Measurements from ENCODE around the gene DMD.
A peak's percentile ranks its signal among the peaks of the same experiment; 100 is the strongest.

Gene DMD

DNA sequence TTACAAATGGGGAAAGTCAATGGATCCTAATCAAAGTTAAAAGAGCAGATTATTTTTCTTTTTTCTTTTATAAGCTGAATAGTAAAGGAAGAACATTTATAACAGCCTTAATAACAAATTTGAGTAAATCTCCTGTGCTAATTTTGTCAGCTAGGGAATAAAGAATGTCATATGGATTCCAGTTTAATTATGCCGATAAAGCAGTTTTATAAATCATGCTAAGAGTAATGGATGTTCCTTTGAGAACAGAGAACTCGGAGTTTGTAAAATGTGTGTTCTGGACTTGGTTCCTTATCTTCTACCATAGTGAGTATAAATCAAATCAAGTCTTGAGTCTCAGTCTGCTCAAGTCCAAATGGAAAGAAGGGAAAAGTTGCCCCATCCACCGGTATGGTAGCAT, 1959.2 kb downstream of the DMD start:
- DNase-seq: no peak

DNA sequence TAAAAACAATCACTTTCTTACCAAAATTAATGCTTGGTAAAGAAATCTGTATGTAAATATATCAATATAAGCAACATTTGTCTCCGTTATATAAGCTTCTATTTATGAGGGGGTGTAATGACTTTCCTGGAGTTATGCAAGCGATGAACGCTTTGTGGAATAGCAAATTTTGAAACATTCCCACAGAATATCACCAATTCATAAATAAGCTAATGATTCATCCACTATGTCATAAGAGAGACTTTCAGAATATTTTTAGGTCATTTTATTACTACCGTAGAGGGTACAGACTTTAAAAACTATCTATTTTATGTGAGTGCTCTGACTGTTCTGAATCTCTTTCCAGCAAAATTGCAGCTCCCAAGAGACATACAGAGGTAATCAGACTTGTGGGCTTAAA, 1960.0 kb downstream of the DMD start:
- peak; percentile 12 for DNase-seq

DNA sequence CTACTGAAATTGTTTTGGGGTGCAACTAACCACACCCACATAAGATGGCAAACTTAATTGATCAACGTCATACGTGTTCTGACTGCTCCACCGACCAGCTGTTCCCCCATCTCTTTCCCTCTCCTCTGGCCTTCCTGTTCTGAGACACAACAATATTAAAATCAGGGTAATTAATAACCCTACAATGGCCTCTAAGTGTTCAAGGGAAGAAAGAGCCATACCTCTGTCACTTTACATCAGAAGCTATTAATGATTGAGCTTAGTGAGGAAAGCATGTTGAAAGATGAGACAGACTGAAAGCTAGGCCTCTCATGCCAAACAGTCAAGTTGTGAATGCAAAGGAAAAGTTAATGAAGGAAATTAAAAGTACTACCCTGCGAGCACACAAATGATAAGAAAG, 1965.6 kb downstream of the DMD start:
- DNase-seq: no peak

DNA sequence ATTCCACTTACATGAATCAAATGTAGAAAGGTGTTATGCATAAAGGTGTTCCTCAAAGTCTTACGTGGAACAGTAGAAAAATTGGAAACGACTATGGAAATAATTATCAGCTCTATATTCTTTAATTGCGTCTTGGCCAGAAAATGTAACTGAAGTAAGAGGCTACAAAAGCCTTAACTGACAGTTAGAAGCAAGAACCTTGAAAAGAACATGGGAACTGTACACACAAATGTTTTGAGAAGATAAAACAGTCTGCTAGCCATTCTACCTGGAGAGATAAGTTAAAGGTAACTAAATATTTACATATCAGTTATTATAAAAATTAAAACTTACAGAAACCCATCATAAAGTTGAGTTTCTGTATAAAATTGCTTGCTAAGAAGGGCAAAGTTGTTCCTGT, 1967.5 kb downstream of the DMD start:
- DNase-seq: no peak

DNA sequence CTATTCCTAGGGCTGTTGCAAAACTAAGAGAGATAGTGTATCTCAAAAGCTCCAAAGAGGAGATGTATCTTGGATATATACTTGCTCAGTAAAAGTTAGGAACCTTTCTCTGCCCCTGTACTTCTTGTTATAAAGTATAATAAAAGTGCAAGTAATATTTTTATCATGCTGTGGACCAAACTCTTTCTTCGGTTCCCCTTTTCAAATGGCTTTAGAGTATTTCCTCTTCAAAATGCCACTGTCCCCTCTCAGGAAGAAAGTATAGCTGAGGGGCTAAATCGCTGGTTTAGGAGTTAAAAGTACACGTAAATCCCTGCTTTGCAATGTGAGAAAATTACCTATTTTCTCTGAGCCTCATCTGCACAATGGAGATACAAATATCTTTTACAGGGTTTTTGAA, 1970.4 kb downstream of the DMD start:
- DNase-seq: no peak

DNA sequence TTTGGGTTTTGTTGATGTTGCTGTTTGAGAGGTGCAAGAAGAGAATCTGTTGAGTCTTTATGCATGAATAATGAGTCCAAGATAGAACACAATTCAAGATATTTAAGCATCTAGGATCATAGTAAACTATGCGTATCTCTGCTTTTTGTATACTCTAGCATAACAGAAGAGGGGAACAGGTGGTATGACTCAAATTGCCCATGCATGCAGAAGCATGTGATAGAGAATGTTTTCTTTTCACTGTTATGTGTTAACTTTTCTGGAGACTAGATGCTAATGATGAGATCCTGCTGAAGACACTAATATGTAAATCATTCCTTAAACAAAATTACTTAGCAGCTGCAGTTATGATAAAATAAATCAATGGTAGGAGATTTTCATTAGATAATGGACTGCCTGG, 1974.2 kb downstream of the DMD start:
- DNase-seq: no peak

DNA sequence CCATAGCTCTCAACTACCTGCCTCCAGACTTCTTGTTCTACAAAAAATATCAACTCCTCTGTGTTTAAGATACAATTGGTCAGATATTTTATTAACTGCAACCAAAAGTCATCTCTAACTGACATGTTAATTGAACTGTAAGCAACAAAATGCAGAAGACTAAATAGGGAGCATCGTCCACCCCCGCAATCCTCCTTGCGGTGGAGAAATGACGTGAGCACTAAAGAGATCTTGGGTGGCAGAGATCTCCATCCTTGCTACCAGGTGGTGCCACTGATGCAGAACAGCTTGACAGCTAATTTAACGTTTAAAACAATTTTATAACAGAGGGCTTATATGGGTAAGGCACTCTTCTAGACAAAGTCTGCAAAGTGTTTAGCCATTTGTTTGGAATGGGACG, 1975.1 kb downstream of the DMD start:
- no peak for DNase-seq

DNA sequence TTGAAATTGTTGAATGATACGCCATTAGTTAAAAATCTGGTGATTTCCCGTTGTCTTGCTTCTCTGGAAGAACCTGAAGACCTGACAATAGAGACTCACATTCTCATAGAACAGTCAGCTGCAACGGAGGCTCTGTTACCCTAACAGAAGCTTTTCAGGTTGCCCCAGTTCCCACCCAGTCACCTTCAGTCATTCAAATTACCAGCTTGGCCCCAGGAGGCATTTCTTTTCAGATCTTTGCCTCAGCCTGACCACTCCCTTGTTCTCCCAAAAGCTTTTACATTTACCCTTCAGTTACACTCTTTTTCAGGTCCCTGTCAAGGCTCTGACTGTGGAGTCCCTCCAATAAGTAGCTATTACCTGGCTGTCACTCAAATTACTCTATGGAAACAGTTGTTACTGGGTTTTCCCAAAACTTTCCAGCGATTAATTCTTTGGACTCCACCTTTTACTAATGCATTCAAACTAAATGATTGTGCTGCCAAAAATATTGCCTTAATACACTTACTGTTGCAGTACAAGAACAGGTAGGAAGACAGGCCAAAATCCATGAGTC, 1977.3 kb downstream of the DMD start:
- no peak for DNase-seq

DNA sequence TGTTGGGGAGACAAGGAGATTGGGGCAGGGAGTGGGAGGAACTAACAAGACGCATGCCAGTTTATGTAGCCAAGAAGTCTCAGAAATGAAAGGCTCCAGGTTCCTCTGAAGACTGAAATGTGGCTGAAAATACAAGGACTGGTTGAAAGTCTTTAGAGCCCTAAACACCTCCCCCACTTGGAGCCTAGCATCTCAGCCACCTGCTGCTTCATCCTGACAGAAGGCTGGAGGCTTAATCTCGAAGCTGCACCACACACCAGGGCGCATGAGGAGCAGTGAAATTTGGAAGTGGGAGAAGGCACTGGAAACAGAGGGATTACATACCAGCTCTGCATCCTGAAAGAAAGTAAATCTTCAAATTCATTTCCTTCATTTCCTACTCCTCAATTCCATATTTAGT, 1978.8 kb downstream of the DMD start:
- DNase-seq: no peak

DNA sequence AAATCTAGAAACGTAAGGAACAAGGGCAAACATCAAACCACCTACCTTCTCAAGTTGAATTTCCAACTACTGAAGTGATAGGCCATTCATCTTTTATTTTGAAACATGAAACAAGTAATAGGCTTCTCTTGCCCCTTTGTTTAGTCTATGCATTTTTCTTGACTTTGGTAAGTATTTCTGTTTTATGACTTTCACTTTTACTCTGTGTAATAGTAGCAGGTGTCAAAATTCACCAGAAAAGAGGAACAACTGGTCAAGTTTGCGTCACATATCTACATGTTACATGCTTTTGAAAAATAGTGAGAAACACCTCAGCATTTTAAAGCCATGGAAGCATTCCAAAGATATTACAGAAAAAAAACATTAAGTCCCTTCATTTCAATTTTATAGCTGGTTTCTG, 1982.4 kb downstream of the DMD start:
- no peak for DNase-seq

DNA sequence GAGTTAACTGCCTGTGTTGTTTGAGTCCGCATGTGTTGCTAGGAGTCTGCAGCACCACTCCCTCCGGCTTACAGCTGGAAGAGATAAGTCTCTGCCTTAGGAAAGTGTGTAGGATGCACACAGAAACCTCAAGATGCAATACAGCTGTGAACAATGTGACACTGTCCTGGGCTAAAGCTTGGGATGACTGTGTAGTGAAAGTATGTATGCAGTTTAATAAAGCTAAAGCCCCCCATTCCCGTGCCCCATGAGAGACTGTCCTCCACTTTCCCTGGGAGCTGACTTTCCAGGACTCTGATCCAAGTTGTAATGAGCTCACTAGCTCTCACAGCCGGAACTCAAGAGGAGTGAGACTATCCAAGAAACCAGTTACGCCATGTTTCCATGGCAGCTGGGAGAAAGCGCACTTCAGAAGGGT, 1982.9 kb downstream of the DMD start:
- peak; percentile 18 for DNase-seq

DNA sequence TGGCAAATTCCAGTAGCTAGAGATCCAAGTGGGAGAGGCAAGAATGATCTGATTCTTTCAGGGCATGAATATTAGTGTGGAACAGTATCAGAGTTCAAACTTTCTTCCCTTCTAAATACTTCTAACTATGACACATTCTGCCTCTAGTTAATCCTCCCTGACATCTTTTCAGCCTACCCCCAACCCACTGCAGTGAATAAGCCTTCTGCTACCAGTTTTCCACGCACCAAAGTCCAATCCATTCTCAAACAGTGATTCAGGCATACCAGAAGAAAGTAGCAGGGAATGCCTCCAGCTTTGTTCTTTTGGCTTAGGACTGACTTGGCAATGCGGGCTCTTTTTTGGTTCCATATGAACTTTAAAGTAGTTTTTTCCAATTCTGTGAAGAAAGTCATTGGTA, 1984.1 kb downstream of the DMD start:
- peak; percentile 60 for DNase-seq

DNA sequence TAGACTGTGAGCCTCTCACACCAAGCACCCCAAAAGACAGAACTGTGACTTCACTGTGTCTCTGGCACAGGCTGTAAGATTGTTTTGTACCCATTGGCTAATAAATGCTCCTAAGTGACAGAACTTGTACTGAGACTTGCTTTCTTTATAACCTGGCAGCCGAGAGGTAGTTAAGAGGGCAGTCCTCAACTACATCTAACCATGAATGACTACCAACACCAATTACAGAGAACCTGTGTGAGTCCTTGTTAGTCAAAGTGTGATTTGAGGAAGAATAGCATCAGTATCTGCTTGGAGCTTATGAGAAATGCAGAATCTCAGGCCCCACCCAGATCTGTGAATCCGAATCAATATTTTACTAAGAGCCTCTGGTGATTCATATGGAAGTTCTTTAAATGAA, 1985.5 kb downstream of the DMD start:
- no peak for DNase-seq

DNA sequence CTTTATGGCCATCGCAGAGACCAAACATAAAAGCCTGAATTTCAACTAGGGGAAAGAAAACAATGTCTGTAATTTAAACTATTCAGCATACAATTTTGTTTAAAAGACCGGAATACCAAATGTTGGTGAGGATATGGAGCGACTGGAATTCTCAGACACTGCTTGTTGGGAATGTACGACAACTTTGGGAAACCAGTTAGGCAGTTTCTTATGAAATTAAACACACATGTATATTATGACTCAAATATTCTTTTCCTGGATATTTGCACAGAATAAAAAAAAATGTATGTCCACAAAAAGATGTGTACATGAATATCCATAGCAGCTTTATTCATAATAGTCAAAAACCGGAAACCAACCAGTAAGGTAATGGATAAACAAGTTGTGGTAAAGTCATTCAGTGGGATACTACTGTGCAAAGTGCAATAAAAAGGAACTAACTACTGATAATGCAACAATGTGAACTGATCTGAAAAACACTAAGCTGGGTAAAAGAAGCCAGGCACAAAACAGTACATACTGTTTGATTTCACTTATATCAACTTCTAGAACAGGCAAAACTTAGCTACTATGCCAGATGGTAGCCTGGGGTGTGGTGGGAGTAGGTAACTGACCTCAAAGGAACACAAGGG, 1986.9 kb downstream of the DMD start:
- DNase-seq: no peak

DNA sequence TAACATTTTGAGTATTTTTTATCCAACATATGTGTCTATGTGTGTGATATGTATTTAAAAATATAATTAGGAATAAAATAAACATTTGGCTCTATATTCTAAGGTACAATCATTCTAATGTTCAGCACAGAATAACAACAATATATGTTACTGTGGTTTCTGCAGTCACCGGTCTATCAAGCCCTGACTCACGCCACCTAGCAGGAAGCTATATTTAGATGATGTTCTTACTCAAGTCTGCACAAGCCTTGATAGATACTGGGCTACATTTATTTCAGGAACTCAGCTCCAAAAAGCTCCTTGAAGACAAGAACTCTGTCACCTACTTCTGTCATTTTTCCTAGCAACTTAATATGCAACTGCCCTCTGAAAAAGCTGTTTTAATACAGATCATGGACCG, 1987.5 kb downstream of the DMD start:
- DNase-seq: peak; percentile 38

DNA sequence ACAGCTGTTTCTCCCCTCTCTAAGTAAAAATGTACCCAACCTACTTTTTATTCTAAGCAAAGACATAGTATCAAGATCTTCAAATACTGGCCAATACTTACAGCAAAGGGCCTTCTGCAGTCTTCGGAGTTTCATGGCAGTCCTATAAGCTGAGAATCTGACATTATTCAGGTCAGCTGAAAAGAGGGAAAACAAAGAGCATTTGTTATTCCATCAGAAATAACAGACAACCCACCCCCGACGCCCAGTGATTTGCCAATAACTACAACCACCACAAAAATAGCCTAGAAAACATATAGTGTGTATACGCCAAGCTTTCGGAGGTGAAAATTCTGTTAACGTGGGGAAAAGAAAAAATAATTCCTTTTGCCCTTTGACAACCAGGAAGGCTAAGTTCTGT, 1988.4 kb downstream of the DMD start:
- no peak for DNase-seq

DNA sequence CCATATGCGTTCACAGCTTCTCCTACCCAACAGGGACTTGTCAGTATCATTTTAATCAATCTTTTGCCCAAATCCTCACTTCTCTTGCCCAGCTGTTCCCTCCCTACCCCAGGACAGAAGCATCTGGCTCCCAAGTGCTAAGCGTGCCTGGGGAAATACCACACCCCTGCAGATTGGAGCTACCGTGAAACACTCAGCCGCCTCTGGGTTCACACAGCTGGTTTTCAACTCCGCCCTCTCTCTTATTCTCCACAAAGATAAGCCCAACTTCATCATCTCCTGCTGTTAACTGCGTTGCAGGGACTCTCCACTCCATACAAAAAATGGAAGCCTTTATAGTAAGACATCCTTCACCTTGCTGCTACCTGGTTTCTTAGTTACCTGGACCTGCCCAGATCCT, 1992.2 kb downstream of the DMD start:
- no peak for DNase-seq

DNA sequence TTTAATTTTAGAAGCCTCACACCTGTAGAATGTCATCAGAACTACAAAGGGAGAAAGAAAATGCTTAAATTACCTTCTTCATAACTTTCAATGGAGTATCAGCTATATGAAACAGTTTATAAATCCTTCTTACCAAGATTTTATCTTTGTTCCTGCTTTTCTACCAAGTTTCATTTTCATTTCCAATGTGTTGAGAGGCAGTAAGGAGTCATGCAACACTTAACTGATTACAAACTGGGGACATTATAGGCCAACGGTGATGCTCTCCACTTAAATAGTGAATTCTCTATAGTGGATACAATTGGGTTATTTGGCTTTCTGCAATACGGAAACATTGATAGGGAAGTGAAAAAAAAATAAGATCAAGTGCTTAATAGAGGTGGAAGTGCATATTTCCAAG, 1994.3 kb downstream of the DMD start:
- DNase-seq: no peak

DNA sequence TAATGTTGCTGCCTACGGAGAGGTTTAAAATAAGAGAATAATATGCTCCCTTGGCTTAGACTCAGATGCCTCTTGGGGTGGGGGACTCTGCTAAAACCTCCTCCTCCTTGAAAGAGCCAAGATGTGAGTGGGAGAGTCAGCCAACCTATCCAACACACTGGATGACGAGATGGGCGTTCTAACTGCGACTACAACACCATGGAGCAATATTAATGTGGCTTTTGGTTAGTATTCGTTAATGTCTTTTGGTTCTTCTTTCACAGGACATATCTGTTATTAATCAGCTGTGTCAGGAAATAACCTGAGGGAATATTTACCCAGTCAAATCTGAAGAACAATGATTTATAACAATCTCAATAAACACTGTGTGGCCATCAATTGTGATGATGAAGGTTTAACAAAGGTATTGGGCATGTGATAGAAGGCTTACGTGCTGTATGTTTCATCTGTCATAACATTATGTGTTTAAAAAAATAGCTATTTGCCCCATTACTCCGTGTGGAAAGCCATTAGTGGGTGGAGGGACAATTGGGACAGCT, 1996.0 kb downstream of the DMD start:
- no peak for DNase-seq

DNA sequence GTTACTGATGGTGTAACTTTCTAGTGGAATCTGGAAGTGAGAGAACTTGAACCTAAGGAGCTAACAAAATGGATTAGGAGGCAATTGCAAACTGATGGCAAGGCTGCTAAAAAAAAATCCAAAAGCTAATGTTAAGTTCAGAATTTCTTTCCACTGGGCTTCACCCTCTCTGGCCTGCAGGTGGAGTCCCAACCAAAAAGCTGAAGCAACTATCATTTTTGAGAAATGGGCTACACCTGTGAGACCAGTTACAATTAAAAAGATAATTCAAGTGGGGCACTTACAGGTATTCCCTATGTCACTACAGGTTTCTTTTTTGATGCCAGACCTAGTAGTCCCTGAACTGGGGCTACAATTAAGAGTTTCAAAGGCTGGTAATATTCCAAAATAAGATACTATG, 1997.4 kb downstream of the DMD start:
- peak; percentile 13 for DNase-seq

DNA sequence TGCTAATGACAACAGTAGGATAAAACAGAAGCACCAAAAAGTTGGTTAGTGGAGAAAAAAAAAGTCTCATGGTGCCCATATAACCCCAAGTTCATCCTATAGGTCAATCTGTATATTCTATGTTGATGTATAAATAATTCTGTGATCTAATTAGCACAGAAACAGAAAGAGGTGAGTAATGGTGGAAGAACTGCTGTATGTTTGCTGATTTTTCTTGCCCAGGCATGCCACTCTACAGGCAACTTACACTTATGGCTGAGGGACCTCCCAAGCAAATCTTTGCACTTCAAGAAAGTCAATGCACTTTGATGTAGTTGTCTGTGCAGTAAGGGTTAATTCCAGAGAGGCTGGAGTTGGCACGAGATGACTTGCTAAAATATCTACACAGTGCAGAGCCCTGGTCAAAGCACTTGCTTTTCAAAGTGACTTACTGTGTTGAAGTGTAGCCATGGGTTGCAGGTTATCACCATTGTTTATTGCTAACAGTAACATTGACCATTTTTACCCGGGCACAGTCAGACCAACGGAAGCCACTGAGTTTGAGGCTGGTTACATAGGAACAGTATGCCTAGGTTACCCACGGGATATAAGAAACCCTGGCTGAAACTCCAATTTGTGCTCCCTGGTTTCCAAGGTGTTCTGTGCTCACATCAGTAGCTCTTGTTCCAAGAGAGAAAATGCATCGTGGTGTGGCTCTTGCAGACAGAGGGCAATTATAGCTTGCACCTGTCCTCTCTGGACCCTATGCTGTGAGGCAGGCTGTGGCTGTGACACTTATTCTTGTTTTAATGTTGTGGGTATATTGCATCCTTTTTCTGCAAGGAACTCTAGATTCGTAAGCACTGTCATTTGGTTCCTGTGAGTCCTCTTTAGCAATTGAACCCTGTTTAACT, 1998.2 kb downstream of the DMD start:
- DNase-seq: no peak

DNA sequence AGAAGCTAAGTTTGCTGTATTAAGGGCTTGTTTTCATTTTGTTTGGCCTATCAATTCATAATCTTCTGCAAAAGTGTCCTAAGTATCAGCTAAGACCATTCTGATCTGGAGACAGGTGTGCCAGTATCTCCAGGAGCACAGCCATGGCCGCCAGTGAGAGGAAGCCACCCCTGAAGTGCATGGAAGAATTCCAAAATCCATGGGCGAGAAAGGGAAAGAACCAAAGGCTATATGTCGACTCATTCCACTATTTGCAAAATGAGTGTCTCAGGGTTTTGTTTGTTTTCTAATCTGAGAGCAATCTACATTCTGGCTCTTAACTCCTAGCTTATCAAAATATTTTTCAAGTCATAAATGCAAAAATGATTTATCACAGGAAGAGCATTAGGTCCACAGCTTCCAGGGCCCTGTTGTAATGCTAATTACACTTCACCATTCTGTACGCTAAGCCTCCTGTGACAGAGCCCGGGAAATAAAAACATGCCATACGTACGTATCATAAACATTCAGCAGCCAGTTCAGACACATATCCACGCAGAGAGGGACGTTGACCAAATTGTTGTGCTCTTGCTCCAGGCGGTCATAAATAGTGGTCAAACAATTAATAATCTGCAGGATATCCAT, 2002.2 kb downstream of the DMD start:
- DNase-seq: peak; percentile 78

DNA sequence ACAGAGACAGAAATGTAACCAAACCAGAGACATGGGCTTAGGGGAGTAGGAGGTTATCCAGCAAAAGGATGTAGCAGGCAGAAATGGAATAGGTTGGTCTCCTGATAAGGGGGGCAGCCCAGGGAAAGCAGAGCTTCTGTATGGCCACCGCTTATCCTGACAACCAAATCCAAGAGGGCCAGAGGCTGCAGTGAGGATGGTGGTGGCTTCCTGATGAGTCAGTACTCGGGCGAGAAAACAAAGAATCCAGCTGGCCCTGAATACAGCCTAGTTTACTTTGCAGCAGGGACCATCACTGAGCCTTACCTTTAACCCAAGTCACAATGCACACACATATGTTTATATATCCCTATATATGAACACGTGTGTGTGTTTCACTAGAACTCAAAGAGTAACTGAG, 2009.8 kb downstream of the DMD start:
- DNase-seq: no peak

DNA sequence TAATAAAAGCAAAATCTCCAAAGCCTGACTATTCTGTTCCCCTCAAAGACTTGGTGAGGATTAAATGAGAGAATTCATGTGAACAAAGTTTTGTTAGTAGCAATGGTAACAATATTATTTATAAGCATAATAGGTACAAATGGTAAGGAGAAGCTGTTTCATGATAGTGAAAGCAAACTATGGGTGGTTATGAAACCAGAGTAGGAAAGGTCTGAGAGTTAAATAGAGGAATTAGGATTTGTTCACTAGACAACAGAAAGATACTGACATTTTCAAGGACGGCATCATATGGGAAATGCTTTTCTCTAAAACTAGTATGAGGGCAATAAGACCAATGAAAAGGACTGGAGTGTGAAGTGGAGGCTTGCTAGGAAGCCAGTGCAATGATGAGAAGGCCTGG, 2010.9 kb downstream of the DMD start:
- no peak for DNase-seq

Data from EL (cell line).